Measurements from ENCODE around the gene SH3BGRL2.
"Not testable (repeated sequence)": the region's sequence is repeated elsewhere in the genome, so short reads cannot be mapped to it uniquely, and the experiment has no call there.

SH3BGRL2 gene

GRCh38 chr6:79614326-79615305 lies 16.5 kb upstream of the SH3BGRL2 start:
- no peak for DNase-seq

- DNase-seq, result no peak
Observed at GRCh38 chr6:79617518-79617941, 13.6 kb upstream of the SH3BGRL2 start.

GRCh38 chr6:79618425-79618824 lies 12.7 kb upstream of the SH3BGRL2 start:
- DNase-seq, result not testable (repeated sequence)

DNA sequence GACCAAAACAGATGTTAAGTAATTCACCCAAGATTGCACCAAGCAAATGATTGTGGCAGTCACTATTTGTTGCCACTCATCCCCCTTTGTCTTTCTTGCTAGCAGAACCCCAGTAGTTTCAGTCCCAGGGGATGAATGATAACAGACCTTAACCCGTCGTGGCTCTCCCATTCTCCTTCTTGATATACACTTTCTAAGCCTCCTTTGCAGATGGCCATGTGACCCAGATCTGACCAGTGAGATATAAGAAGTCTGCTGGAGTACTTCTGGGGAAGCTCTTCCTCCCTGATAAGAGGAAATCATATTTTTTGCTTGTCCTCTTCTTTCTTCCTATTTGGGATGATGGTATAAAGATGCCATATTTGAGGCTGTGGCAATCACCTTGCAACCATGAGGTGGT lies 9.6 kb upstream of the SH3BGRL2 start:
- no peak for DNase-seq

- DNase-seq, result no peak
Observed at GRCh38 chr6:79622364-79622763, 8.8 kb upstream of the SH3BGRL2 start.

GRCh38 chr6:79623106-79623505 lies 8.0 kb upstream of the SH3BGRL2 start:
- no peak for DNase-seq

GRCh38 chr6:79625746-79626145 lies 5.4 kb upstream of the SH3BGRL2 start:
- DNase-seq, result no peak

- no peak for DNase-seq
Observed at GRCh38 chr6:79626811-79627210, 4.3 kb upstream of the SH3BGRL2 start.

DNA sequence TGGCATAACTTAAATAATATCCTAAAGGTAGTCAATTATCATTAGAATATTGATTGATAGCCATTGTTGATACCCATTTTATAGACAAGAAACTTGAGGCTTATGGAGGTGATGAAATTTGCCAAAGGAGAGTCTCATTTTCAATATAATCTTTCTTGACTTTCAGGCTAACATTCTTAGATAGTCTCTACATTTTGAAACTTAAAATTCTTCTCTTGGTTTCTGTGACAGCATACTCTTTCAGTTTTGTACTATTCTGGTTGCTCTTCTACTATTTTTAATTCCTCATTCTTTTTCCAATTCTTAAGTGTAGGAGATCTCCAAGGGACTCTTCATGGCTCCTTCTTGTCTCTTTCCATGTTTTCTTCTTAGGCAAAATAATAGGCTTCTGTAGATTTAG lies 3.7 kb upstream of the SH3BGRL2 start:
- no peak for DNase-seq

DNA sequence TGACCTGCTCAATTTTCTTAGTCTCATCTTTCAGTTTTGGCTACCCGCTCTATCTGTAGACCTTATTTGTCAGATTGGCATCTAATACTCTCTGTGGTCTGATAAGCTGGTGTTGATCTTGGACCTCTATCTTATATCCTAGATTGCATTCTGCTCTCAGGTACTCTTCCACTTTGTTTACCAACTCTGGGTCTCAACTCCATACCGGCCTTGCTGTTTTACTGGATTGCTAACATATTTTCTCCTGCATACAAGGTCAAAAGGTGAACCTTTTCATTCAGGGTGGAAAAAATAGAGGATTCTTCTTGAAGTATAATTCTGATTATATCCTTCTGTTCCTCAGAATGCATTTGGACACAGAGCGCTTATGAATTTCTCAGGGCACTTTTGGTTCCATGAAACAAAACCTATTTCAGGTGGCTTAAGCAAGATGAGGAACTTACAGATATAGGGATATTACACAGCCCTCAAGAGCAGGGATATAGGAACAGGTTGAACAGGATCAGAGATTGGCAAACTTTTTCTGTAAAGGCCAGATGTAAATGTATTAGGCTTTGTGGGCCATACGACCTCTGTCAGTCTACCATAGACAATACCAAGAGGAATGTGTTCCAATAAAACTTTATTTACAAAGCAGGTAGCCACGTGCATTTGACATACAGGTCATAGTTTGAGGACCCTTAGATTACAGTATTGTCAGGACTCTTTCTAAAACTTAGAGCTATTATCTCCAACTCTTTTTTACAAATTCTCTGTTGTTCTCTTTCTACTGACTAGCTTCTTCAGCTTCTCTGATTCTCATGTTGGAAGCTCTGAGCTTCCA lies 2.5 kb upstream of the SH3BGRL2 start:
- DNase-seq, result no peak

DNA sequence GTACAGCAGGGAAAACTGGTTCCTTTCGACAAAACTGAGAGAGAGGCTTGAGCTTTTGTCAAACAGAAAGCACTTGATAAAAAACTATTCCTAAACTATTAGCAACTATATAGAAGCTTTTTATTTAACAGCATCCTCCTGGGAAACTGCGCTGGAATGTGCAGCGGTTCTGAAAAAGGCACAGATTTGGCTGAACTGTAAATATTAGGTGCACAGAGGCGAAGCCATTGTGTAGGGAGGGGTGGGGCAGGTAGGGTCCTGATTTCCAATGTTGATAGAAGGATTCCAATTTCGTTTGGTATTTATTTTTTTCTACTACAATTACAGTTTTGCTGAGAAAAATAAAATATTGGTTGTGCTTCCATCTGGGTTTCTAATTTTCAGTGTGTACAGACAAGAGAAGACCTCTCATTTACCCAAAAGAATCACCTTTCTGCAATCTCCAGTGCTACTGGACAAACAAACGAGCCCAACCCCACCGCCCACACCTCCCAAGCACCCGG lies 698 bp upstream of the SH3BGRL2 start:
- no peak for DNase-seq

DNA sequence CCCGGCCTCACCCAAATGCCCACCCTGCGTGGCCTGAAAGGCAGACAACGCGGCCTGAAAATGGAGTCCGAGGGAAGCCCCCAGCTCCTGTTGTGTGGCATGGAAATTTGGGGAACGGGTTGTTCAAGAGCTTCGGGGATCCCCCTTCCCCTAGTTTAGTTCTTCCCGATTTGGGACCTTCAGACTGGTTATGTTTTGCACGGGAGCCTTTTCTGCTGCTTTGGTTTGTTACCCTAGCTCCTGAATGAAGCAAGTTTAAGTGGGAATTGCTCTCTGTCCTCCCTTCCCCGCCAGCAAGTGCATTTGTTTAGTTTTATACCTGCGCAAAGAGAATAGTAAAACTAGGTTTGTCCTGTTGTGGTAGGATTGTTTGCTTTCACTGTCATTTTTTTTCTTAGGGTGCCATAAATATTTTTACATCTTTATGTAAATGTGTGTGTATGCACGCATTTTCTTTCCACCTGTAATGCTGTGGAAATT lies 604 bp downstream of the SH3BGRL2 start:
- DNase-seq, result no peak

GRCh38 chr6:79632580-79632979 lies 1.5 kb downstream of the SH3BGRL2 start:
- no peak for DNase-seq

GRCh38 chr6:79634491-79635231 lies 3.5 kb downstream of the SH3BGRL2 start:
- no peak for DNase-seq

- DNase-seq, result no peak
Observed at GRCh38 chr6:79635232-79635543, 4.1 kb downstream of the SH3BGRL2 start.

DNA sequence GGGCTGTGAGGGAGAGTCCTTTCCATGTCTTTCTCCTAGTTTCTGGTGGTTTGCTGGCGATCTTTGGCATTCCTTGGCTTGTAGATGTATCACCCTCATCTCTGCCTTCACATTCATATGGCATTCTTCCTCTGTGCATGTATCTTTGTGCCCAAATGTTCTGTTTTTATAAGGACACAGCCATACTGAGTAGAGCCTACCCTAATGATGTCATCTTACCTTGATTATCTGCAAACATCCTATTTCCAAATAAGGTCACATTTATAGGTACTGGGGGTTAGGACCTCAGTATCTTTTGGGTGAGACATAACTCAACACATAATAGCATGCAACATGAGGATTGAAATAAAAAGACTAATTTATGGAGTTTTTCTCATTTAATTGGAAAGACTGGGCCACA lies 5.5 kb downstream of the SH3BGRL2 start:
- no peak for DNase-seq

- DNase-seq, result no peak
Observed at GRCh38 chr6:79640146-79641111, 9.3 kb downstream of the SH3BGRL2 start.

DNA sequence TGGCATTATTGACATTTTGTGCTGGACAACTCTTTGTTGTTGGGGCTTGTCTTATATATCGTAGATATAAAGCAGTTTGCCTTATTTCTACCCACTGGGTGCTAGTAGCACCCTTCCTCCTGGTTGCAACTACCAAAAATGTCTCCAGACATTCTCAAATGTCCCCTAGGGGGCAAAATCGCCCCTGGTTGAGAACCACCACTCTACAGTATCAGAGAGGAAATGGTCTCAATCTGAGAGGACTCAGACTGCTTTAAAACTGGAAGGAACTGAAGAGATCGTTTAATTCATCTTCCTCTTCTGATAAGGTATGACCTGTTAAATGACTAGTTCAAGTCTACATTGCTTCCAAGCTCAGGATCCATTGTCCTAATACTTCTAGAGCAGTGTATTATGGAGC lies 14.9 kb downstream of the SH3BGRL2 start:
- no peak for DNase-seq

DNA sequence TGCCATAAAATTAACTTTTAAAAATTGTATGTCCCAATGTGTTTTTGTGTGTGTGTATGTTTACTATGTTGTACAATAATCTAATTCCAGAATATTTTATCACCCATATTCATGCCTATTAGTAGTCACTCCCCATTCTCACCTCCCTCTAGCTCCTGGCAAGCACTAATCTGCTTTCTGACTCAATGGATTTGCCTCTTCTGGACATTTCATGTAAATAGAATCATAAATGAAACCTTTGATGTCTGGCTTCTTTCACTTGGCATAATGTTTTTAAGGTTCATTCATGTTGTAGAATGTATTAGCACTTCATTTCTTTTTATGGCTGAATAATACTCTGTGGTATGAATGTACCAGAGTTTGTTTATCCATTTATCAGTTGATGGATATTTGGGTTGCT lies 15.4 kb downstream of the SH3BGRL2 start:
- no peak for DNase-seq

DNA sequence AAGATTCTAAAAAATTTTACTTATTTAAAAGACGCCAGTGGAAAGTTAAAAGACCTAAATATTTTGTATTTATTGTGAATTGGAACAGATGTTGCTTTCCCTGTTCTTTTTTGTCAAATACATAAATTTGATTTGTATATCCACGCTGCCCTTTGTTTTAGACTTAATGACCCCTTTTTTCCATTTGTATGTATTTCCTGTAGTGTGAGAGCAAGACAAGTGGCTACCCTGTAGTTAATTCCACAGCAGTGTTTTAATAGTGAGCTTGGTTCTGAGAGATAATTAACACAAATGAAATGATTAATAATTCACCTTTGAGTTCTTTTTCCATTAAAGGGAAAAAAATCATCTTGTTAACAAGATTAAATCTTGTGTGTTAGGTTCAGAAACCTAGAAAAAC lies 16.6 kb downstream of the SH3BGRL2 start:
- no peak for DNase-seq

GRCh38 chr6:79648328-79648727 lies 17.2 kb downstream of the SH3BGRL2 start:
- no peak for DNase-seq

- DNase-seq, result no peak
Observed at GRCh38 chr6:79649016-79649415, 17.9 kb downstream of the SH3BGRL2 start.
